T-helper 1 cell treated with Interleukin-12 subunit alpha and Interleukin-12 subunit beta and Interleukin-4 antibody, amounts not matched to agents 30 ng/mL and 1 ng/mL, for 36 hours (primary cell): ENCODE data around the gene CDC6. TPM values are rescaled to one million over a fixed set of nuclear protein-coding genes. Genes with fewer than 3 reads are reported as not detected.

Experiments
- intact Hi-C: fragments of 100-400 bp; cut with micrococcal nuclease; formaldehyde crosslinking; loops from one replicate; pipeline ENCODE4 v1.15.1; 2024
- total RNA-seq: library from RNA; stranded (reverse); gene quantifications from 2 replicates; pipeline ENCODE4 v1.2.3, GENCODE V29; 2022

Gene CDC6
- total RNA-seq, 1 donor from 2014 or later = 72.0 TPM

DNA sequence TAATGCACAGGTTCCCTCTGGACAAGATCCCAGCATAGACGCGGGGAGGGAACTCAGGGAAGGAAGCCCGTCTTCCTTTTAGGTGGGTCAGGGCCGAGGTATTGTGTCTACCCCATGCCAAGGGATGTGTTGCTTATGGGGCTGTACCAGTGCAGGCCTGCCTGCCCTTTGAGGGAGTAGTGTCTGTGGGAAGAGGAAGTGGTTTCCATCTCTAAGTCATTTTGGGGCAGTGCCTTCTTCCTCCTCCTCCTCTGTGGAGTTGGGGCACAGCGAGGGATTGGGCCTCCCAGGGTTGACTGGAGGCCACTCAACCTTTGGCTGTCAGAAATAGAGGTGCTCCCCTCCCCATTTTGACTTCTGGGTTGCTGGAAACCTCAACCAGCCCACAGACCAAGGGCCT, 50.4 kb downstream of the CDC6 start:
- intact Hi-C loops = no loop called here

DNA sequence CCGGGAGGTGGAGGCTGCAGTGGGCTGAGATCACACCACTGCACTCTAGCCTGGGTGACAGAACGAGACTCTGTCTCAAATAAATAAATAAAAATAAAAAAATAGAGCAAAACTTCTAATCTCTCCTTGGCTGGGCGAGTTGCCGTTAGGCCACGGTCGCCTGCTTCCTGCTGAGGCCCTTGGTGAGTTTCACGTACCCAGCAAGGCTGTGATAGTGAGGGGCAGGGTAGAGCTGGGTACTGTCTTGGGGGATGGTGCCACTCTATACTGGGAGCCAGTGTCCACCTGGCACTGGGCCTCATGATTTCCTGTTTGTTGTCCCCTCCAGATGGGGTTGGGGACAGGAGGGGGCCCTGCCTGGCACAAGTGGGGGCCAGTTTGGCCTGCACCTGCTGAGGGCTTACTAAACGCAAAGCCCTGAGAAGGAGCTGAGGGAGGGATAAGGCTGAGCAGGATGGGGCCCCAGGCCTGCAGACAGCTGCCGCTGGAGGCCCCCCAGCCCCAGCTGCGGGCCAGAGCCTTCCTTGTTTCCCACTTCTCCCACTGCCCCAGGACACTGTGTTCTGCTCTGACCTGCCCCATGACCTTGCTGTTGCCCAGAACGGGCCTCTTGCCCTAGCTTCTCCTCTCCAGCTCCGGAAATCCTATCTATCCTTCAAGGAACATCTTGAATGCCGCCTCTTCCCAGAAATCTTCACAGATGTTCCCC, 51.4 kb downstream of the CDC6 start:
- intact Hi-C loops = no loop called here

DNA sequence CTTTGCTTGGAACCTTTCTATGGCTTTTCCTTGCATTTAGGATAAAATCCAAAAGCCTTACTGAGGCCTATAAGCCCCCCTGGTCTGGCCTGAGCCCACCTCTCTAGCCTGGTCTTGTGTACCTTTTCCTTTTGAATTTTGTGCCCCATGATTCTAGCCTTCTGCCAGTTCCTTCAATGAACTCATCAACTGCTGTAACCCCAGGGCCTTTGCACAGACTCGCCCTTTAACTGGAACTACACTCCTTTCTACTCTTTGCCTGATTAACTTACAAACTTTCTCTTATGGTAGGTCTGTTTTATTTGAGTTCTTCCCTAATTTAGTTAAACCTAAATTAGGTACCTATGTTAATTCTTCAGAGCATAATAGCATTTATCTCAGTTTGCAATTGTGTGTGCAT, 52.6 kb downstream of the CDC6 start:
- intact Hi-C loops = loop anchor here (1.0 kb wide), 1 partner anchor 10 kb away; no protein-coding TSS in a partner anchor

DNA sequence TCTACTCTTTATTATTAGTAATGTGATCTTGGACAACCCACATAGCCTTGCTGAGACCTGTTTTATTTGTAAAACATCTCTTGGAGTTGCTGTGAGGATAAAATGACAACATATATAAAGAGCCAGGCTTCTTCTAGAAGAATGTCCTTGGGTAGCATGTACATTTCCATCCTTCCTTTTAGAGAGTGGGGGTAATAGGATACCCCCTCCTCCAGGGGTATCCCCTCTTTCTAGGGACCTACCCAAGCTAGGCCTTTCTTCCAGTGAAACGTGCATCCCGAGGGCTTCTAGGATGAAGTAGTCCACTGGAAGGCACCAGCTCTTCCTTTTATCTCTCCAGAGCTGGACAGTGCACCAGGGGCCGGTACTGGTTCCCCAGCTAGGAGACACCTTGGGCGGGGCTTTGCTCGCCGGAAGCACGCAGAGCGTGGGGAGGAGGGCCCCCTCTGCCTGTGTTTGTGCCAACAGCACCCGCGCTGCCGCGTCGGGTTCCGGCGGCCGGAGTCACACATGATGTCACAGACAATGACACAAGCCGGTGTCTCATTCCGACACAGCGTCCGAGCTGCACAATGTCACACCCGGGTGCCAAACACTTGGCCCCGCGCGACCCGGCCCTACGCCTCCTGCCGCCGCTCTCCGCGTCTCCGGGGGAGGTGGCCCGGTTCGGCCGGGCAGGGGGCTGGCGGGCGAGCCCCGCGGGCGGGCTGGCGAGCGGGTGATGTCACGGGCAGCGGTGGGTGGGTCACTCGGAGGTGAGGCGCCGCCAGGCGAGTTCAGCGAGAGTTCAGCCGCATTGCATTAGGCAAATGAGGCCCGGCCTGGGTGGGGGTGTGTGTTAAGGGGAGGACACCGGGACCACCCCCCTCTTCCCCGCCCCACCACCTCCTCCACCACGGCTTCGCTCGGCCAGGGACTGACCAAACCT, 53.5 kb downstream of the CDC6 start:
- intact Hi-C loops = loop anchor here (1.0 kb wide), 3 partner anchors 11 to 23 kb away; no protein-coding TSS in a partner anchor

DNA sequence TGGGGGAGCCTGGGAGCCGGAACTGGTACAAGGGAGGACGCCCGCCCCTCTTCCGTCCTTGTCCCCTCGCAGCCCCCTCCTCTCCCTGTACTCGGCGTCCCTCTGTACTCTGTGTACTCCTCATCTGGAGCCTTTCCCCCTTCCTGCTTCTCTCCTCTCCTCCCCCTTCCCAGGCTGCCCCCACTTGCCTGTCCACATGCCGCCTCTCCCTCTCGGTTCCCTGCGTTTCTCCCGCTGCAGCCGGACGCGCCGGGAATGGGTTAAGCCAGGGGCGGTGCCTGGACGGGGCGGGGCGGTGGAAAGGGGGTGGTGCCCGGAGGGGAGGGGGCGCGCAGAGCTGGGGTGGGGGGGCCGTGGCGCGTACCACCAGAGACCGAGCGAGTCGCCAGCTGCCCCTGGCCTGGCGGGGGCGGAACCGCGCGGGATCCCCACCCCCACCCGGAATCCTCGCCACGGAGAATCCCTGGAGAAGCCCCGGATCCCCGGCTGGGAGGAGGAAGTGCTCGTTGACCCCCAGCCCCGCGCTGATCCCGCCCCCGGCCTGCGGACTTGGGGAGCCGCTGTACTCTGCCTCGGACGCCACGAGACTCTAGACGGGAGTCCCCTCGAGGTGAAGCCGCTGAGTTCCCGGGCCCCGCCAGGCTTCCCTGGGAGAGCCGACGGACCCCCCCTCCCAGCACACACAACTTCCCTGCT, 54.3 kb downstream of the CDC6 start:
- intact Hi-C loops = loop anchor here (1.0 kb wide), 2 partner anchors 20 to 24 kb away; no protein-coding TSS in a partner anchor

DNA sequence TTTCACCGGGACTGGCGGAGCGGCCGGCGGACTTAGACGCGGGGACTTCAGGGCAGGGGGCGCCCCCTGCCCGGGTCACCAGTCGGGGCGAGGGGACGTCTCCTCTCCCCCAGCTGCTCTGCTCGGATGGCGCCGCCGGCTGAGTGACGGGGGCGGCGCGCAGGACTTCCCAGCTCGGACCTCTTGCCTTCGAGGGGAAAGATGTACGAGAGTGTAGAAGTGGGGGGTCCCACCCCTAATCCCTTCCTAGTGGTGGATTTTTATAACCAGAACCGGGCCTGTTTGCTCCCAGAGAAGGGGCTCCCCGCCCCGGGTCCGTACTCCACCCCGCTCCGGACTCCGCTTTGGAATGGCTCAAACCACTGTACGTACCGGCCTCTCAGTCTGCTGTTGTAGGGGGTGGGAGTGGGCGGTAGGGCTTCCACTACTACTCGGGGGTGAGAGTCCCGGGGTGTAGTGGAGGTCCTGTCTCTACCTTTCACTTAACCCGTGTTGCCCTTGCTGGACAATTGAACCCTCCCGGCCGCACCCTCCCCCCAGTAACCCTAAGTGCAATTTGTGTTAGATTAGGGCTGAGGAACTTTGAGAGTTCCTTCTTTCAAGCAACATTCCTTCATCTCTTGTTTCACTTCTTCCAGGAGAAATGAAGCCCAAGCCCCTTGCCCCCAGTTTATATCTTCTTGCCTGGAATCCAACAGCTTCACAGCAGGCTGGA, 55.0 kb downstream of the CDC6 start:
- intact Hi-C loops = no loop called here

DNA sequence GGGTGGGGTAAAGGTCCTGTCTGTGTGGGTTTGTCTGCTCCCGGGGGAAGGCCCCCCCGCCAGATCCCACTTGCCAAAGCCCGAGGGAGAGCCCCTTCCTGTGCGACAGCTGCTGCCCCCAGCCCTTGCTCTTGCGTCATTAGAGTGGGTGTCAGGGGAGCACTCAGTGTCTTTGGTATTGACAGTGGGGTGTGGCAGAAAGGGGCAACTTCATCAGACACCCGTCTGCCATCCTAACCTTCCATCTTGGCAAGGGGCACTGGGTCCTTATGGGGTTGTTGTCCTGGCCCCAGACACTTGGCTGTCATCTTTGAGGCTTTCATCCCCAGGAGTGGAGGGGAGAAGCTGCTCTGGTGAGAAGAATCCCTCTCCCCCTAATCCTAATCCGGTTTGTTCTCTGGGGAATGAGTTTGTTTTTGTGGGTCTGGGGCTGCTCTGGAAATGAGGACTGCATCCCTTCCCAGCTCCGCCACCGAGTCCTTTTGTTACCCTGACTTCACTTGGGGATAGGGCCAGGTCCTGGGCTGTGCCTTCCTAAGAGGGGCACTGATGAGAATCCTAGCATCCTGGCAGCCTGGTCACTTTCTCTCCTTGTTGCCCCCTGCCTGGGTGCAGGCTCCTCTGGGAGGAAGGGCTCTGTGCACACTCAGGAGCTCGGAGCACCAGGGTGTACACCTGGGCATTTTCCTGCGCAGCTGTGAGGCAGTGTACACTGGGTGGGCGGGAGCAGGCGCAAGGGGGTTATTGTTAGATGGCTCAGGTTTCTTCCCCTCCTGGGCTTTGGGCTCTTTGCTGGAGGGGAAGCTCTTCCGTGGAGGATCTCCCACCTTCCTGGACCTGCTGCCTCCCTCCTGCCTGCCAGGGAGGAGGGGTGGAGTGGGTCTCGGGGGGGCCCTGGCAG, 55.8 kb downstream of the CDC6 start:
- intact Hi-C loops = no loop called here

DNA sequence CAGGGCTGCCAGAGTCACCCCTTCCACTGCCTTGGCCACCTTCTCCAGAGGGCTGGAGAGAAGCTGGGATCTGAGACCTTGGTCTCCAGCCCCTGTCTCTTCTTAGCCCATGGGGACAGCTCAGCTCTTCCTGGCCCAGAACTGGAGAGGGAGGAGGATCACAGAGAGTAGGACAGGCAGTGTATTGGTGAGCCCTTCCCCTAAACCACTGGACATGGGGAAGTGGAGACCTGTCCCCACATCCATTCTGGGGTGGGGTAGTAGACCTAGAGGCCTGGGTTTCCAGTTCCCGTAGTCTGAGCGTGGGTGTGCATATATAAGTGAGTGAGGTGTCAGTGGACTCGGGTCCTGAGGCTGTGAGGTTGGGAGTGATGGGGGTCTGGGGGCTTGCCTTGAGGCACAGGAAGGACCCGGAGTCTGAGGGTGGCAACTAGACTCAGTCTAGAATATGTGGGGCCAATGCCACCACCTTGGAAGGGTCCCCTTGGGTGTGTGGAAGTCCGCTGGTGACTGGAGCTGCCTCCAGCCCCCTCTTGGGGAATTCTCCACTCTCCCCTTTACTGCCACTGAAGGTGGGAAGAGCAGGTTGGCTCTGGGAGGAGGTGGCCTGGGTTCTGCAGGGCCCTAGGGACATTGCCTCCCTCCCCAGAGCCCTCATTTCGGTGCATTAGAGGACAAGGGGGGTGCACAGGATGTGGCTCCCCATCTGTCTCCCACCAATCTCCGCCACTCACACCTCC, 56.9 kb downstream of the CDC6 start:
- intact Hi-C loops = no loop called here

DNA sequence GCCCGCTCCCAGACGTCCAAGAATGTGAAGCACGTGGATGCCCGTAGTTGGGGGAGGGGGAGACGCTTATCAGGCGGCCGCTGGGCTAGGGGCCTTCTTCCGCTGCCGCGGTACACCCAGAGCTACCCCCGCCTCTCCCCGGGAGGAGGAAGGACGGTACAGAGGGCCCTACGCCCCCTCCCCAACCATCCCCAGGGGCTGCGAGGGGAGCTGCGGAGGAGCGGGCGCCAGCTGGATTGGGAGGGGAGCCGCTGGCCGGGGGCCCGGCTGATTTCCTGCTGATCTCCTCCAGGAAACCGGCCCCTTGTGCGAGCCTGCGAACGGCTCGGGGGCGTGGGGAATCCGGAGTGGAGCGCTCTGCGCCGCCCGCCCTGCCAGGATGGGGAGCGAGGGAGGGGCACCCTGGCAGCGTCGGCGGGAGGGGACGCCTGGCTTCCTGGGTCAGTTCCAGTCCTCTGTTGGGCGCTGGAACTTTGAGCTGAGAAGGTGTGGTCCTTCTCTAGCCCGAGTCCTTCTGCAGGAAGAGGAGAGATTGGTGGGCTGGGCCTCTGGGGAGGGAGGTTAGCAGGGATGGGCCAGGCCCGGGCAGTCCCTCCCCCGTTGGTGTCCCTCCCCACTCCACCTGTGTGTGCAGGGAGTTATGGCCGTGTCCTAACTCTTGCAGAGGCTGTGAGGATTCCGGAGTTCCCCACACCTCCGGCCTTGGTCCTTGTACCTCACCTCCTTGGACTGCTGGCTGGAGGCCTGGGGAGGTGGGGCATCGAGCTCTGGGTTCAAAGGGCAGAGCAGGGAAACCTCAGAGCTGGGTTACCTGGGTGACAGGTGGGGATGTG, 57.7 kb downstream of the CDC6 start:
- intact Hi-C loops = no loop called here

DNA sequence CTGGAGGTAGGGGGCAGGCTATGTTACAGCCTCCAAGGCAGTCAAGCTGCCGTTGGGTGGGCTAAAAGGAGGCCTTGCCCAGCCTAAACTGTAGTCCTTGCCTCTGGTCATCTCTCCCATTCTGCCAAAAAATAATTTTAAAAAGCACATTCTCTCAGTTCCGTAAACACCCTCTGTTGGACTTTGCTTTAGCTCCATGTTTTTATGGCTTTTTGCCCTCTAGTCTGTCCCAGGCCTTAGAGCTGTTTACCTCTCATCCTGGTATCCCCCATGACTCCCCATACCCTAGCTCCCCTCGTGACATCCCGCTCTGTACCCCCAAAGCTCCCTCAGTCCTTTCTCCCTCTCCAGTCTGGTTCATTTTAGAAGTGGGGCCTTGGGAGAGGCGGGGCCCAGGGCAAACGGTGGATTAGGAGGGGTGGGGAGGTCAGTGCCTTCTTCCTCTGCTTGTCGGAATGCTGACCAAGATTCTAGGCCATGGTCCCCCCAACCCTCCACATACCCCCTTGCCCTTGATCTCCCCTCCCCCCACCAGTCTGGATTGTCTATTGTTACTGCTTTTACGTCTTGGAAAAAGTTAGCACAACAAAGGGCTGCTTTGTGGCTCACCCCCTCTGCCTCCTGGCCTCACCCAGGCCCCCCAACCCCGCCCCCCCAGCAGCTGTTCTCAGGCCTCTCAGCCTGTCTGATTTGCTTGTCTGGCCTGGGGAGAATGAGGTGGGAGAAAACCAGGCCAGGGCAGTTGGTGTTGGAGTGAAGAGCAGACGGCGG, 58.5 kb downstream of the CDC6 start:
- intact Hi-C loops = no loop called here

DNA sequence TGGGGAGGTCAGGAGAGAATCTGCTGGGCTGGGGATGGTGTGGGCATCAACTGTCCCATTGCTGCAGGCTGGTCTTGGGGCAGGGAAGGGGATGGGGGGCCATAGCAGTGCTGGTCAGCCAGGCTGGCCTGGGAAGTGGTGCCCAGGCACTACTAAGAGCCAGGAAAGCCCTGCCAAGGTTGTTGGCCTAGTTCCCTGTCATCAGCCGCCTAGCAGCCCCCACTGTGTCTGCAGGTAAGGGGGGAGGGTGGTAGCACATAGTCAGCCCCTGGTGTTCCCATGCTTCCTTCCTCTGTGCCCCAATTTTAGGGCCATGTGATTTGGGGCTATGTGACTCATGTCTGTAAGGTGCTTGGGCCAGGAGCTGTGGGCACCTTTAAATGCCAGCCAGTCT, 59.1 kb downstream of the CDC6 start:
- intact Hi-C loops = no loop called here

DNA sequence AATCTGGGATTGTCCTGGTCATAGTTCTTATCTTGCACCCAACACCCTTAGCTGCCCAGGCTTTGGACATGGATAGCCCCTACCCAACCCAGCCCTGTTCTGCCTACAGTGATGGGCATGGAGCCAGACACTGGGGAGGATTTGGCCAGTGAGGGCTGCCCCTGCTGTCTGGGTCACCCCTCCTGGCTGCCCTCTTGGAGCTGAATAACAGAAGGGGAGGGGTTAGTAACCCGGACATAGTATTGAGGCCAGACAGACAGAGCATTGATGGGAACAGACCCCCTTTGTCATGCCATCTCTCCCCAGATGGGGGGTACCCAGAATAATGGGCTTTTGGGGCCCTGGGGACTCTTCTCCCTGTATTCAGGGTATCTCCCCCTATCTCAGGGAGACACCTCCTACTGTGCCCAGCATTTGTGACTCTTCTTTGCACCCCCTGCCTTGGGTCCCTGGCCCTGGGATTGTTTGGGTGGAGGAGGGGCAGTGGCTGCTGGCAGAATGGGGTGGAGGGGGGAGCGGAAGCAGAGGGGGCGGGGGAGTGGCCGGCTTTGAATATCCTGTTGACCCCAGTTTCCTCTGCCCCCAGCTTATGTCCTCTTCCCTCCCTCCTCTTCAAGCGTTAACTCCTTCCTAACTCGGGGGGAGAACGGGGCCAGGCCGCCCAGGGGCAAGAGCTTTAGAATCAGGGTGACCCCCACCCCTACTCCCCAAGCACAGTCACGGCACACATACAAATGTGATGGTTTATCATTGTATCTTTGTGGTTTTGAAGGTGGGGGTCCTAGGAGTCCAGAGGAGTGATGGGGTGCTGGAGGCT, 59.8 kb downstream of the CDC6 start:
- intact Hi-C loops = no loop called here

DNA sequence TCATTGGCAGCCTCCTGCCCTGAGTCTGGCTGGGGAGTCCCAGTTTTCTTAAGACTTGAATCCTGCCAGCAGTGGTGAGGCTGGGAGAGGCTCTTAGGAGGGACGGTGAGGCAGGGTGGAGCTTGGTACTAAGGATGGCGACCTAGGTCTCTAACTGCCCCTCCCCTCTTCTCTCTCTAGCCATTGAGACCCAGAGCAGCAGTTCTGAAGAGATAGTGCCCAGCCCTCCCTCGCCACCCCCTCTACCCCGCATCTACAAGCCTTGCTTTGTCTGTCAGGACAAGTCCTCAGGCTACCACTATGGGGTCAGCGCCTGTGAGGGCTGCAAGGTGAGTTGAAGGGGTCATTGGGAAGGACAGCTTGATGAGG, 60.4 kb downstream of the CDC6 start:
- intact Hi-C loops = no loop called here

DNA sequence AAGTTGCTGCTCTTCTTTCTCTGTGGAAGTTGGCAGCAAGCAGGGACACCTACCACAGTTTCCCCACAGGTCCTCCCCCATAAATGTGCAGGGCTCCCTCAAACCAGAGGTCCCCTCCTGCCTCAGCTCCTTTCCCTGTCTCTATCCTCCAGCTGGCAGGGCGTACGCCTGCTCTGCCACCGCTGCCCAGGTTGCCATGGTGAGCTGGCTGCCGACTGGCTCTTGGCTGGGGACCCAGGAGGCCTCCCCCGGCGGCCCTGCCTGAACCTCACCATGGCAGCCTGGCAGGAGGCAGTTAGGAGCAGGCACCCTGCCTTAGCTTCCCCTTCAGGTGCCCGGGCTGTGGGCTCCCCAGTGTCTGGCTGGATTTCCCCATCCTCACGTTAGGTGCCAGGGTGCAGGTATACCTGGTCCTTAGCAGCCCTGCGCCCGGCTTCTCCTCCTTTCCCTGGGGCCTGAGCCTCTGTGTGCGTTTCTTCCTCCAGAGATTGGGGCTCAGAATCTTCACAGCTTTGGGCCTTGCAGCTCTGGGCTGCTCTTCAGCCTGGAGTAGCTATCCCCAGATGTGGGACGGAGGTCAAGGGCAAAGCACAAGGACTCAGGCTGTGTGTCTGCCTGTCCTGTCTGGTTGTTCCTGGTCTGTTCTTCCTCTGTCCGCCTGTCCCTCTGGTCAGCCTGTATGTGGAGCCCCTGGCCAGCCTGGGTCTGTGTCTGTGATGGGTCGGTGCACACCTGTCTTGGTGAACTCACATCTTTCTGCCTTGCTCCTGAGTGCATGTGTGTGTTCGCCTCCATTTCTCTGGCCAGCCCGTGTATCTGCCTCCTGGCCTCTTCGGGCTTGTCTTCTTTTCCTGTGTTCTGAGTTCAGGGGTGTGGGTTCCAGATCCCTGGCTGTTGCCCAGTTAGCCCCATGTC, 61.1 kb downstream of the CDC6 start:
- intact Hi-C loops = no loop called here

DNA sequence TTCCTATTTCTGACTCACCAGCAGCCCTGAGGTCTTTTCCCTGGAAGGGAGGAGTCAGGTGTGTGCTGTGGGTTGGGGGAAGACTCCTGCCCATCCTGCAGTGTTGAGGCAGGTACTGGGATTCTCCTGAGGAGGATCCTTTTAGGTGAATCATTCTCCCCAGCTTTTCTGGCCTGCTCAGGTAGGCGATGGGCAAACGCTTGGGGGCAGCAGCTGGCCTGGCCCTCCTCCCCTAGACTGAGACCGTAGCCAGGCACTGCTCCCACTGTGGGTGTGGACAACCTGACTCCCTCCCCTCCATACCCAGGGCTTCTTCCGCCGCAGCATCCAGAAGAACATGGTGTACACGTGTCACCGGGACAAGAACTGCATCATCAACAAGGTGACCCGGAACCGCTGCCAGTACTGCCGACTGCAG, 61.8 kb downstream of the CDC6 start:
- intact Hi-C loops = no loop called here
